Astrocyte (in vitro differentiated cells and primary cell): ENCODE measurements around the gene RASSF5. TPM values are rescaled to one million over a fixed set of nuclear protein-coding genes. Genes with fewer than 3 reads are reported as not detected.
A peak's percentile ranks its signal among the peaks of the same experiment; 100 is the strongest.

ENCODE experiments used
- DNase-seq: peaks from one replicate; pipeline ENCODE4 v3.0.0-alpha.2; 2010; ENCODE audit warnings: low read depth
- FAIRE-seq: peaks from 2 replicates; lab custom pipeline; 2011; peaks lifted over from hg19 to GRCh38; lab: Jason Lieb, UNC
- H2AFZ ChIP-seq: 2 replicates; pipeline ENCODE4 v1.6.0; 2012; ENCODE audit warnings: low read depth, low read length, inconsistent platforms
- H3K27ac ChIP-seq: 2 replicates; pipeline ENCODE4 v1.5.1; 2011; ENCODE audit warnings: low read depth, low read length, inconsistent platforms
- H3K27me3 ChIP-seq: 2 replicates; pipeline ENCODE4 v1.6.0; 2011; ENCODE audit warnings: low read length, inconsistent platforms; ENCODE audit not compliant: insufficient read depth
- H3K36me3 ChIP-seq: 2 replicates; pipeline ENCODE4 v1.5.1; 2011; ENCODE audit warnings: low read length, inconsistent platforms; ENCODE audit not compliant: insufficient read depth
- H3K4me1 ChIP-seq: 2 replicates; pipeline ENCODE4 v1.5.1; 2011; ENCODE audit warnings: low read length, inconsistent platforms; ENCODE audit not compliant: insufficient read depth
- H3K4me2 ChIP-seq: 2 replicates; pipeline ENCODE4 v1.6.0; 2012; ENCODE audit warnings: low read length, inconsistent platforms
- H3K4me3 ChIP-seq: 2 replicates; pipeline ENCODE4 v1.5.1; 2011; ENCODE audit warnings: low read depth, mild to moderate bottlenecking, low read length, inconsistent platforms; ENCODE audit not compliant: insufficient read depth
- H3K79me2 ChIP-seq: 2 replicates; pipeline ENCODE4 v1.6.0; 2012; ENCODE audit warnings: mild to moderate bottlenecking, low read length, inconsistent platforms; ENCODE audit not compliant: insufficient read depth
- H3K9ac ChIP-seq: 2 replicates; pipeline ENCODE4 v1.6.0; 2012; ENCODE audit warnings: mild to moderate bottlenecking, low read length, inconsistent platforms
- H3K9me3 ChIP-seq: 2 replicates; pipeline ENCODE4 v1.5.1; 2012; ENCODE audit warnings: low read depth, mild to moderate bottlenecking, low read length, inconsistent platforms; ENCODE audit not compliant: insufficient read depth
- H4K20me1 ChIP-seq: 2 replicates; pipeline ENCODE4 v1.6.0; 2012; ENCODE audit warnings: low read length, inconsistent platforms; ENCODE audit not compliant: insufficient read depth
- H3K27ac Mint-ChIP-seq: one replicate; pipeline ENCODE4 v1.8.0; 2021; ENCODE audit warnings: mild to moderate bottlenecking, mixed read lengths; ENCODE audit not compliant: unreplicated experiment
- H3K27me3 Mint-ChIP-seq: one replicate; pipeline ENCODE4 v1.8.0; 2021; ENCODE audit warnings: low read depth, mixed read lengths; ENCODE audit not compliant: unreplicated experiment
- H3K36me3 Mint-ChIP-seq: one replicate; pipeline ENCODE4 v1.8.0; 2021; ENCODE audit warnings: low read depth, mixed read lengths; ENCODE audit not compliant: unreplicated experiment
- H3K4me1 Mint-ChIP-seq: one replicate; pipeline ENCODE4 v1.8.0; 2021; ENCODE audit warnings: low read depth, mixed read lengths; ENCODE audit not compliant: unreplicated experiment
- H3K4me3 Mint-ChIP-seq: one replicate; pipeline ENCODE4 v1.8.0; 2021; ENCODE audit warnings: mild to moderate bottlenecking, moderate library complexity, mixed read lengths; ENCODE audit not compliant: unreplicated experiment
- H3K9me3 Mint-ChIP-seq: one replicate; pipeline ENCODE4 v1.8.0; 2021; ENCODE audit warnings: mild to moderate bottlenecking, mixed read lengths; ENCODE audit not compliant: unreplicated experiment
- CTCF ChIP-seq: IDR thresholded peaks from 2 replicates; pipeline ENCODE4 v1.5.1; 2011; ENCODE audit warnings: low read depth, mild to moderate bottlenecking, inconsistent platforms, low read length, moderate library complexity; ENCODE audit not compliant: insufficient read depth
- EZH2 ChIP-seq: IDR thresholded peaks from 2 replicates; pipeline ENCODE4 v1.6.1; 2012; ENCODE audit warnings: mild to moderate bottlenecking, low read length, inconsistent platforms; ENCODE audit not compliant: insufficient read depth
- total RNA-seq: library from RNA; stranded (reverse); gene quantifications from 2 replicates; pipeline ENCODE4 v1.2.1, GENCODE V29; 2021

Gene RASSF5
- total RNA-seq, 1 donor from 2014 or later: 0.43 TPM

- Histone ChIP-seq H3K27ac (peak overlapping the region; percentile 91), H3K4me3 (peak overlapping the region; percentile 68), H2AFZ (peak overlapping the region; percentile 66), H3K4me2 (peak overlapping the region; percentile 92), H3K4me1 (peaks cover 23% of the 10 kb centered on the region), H3K36me3 (no peaks in the 10 kb centered on the region), H4K20me1 (peaks cover 3% of the 10 kb centered on the region), H3K9me3 (no peaks in the 10 kb centered on the region), H3K27me3 (no peaks in the 10 kb centered on the region), H3K9ac (peak overlapping the region; percentile 89), H3K79me2 (peaks cover 9% of the 10 kb centered on the region)
- peak; percentile 67 for DNase-seq
- Mint-ChIP-seq H3K4me3 (peak overlapping the region; percentile 93), H3K4me1 (peaks cover 17% of the 10 kb centered on the region), H3K36me3 (no peaks in the 10 kb centered on the region), H3K27me3 (no peaks in the 10 kb centered on the region), H3K27ac (peak overlapping the region; percentile 75), H3K9me3 (no peaks in the 10 kb centered on the region)
- FAIRE-seq: no peak
- peak; percentile 90 for TF ChIP-seq CTCF
- TF ChIP-seq EZH2: no peak
These were observed 127.2 kb downstream of the RASSF5 start for GRCh38 chr1:206634365-206635079.

DNA sequence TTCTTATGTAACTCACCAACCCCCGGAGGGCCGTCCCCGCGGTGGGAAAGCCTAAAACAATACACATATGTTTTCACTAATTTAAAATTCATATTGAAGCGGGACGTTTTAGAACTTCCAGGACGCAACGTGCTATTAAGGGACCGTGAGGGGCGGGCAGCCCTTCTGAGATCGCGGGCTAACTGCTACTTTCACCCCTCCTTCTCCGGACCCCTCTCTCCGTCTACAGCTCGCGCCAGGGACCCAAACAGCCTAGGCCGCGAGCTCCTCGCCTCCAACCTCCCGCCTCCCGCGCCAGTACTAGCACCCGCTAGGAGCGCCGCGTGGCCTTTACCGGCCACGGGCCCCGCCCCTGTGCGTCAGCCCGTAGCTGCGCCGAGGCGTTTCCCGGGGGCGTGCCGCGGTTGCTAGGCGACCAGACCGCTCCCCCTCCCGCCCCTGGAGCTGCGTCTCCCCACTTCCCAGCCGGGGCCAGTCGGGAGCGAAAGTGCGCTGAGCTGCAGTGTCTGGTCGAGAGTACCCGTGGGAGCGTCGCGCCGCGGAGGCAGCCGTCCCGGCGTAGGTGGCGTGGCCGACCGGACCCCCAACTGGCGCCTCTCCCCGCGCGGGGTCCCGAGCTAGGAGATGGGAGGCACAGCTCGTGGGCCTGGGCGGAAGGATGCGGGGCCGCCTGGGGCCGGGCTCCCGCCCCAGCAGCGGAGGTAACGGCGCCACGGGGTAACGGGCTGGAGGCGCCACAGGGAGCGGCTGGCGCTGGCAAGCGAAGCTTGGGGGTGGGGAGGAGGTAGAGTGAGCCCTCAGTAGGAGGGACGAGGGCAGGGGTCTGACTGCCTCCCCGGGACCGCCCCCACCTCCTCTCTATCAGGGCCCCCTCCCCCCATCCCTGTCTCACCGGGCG, 128.0 kb downstream of the RASSF5 start, which contains the start of gene DYRK3:
DYRK3 (plus strand) TSS at position 457 of the 898 bp plus-strand sequence; CDS start at position 625, 168 bp downstream.
- Histone ChIP-seq H3K27me3 (no peaks in the 10 kb centered on the region), H3K9ac (peak within 1 kb of the TSS; percentile 89), H3K9me3 (no peaks in the 10 kb centered on the region), H2AFZ (peak within 1 kb of the TSS; percentile 86), H3K27ac (peak within 1 kb of the TSS; percentile 91), H3K4me3 (peak within 1 kb of the TSS; percentile 68), H3K36me3 (no peaks in the 10 kb centered on the region), H3K4me2 (peak within 1 kb of the TSS; percentile 92), H3K79me2 (peaks cover 9% of the 10 kb centered on the region), H3K4me1 (peaks cover 23% of the 10 kb centered on the region), H4K20me1 (peaks cover 3% of the 10 kb centered on the region)
- no peak for TF ChIP-seq CTCF
- TF ChIP-seq EZH2: no peak
- H3K4me1 Mint-ChIP-seq: peaks cover 17% of the 10 kb centered on the region
- no peaks in the 10 kb centered on the region for H3K27me3 Mint-ChIP-seq
- FAIRE-seq (no peak), DNase-seq (peak; percentile 80)
- H3K4me3 Mint-ChIP-seq: peak within 1 kb of the TSS; percentile 93
- peaks cover 3% of the 10 kb centered on the region for H3K36me3 Mint-ChIP-seq
- H3K27ac Mint-ChIP-seq: peak within 1 kb of the TSS; percentile 75
- H3K9me3 Mint-ChIP-seq: no peaks in the 10 kb centered on the region
